Measurements from ENCODE around the gene H3-3A. TPM values are rescaled to one million over a fixed set of nuclear protein-coding genes. Genes with fewer than 3 reads are reported as not detected.

The H3-3A gene
- total RNA-seq, 1 donor, result 148 TPM

- no peak overlapping the region for H3K4me3 ChIP-seq (ENCODE audit: low read depth, low read length)
- no peak for DNase-seq (ENCODE audit: low read depth)
- TF ChIP-seq CTCF (IDR thresholded peaks at IDR 0.05; ENCODE audit: insufficient read depth, low read depth, low read length), result no peak
Observed at GRCh38 chr1:226050133-226050532, 12.4 kb upstream of the H3-3A start.

- DNase-seq (ENCODE audit: low read depth), result no peak
- no peak for TF ChIP-seq CTCF (IDR thresholded peaks at IDR 0.05; ENCODE audit: insufficient read depth, low read depth, low read length)
- H3K4me3 ChIP-seq (ENCODE audit: low read depth, low read length), result no peak overlapping the region
Observed at GRCh38 chr1:226051365-226051764, 11.2 kb upstream of the H3-3A start.

GRCh38 chr1:226052061-226052460 lies 10.5 kb upstream of the H3-3A start:
- TF ChIP-seq CTCF (IDR thresholded peaks at IDR 0.05; ENCODE audit: insufficient read depth, low read depth, low read length), result no peak
- no peak overlapping the region for H3K4me3 ChIP-seq (ENCODE audit: low read depth, low read length)
- DNase-seq (ENCODE audit: low read depth), result no peak

GRCh38 chr1:226054519-226055327 lies 7.8 kb upstream of the H3-3A start:
- H3K4me3 ChIP-seq (ENCODE audit: low read depth, low read length), result no peak overlapping the region
- no peak for TF ChIP-seq CTCF (IDR thresholded peaks at IDR 0.05; ENCODE audit: insufficient read depth, low read depth, low read length)

GRCh38 chr1:226059709-226060108 lies 2.8 kb upstream of the H3-3A start:
- DNase-seq (ENCODE audit: low read depth), result no peak
- H3K4me3 ChIP-seq (ENCODE audit: low read depth, low read length), result no peak overlapping the region
- TF ChIP-seq CTCF (IDR thresholded peaks at IDR 0.05; ENCODE audit: insufficient read depth, low read depth, low read length), result no peak

More at GRCh38 chr1:226054519-226055327, 7.8 kb upstream of the H3-3A start:
- DNase-seq (ENCODE audit: low read depth), result no peak

- no peak for DNase-seq (ENCODE audit: low read depth)
- no peak for TF ChIP-seq CTCF (IDR thresholded peaks at IDR 0.05; ENCODE audit: insufficient read depth, low read depth, low read length)
- H3K4me3 ChIP-seq (ENCODE audit: low read depth, low read length), result no peak overlapping the region
Observed at GRCh38 chr1:226060427-226060826, 2.1 kb upstream of the H3-3A start.
